PC-3 (cell line): ENCODE measurements around the gene FGFR2. TPM values are rescaled to one million over a fixed set of nuclear protein-coding genes. Genes with fewer than 3 reads are reported as not detected.

Experiments
- ATAC-seq: fragments of 200-7000 bp; cut with Tn5 transposase; 2 replicates; pipeline ENCODE4 v1.9.1; 2020; ENCODE audit warnings: mild to moderate bottlenecking, moderate library complexity
- BruUV-seq: library from RNA; stranded (reverse); fragments of 400-500 nt; replicated peaks from 2 replicates; lab custom pipeline; 2021; lab: Mats Ljungman, UMichigan
- CTCF ChIA-PET: fragments of 300-600 bp; sonication (Branson Sonifier 250); formaldehyde crosslinking; loops from one replicate; lab custom pipeline; 2022; ENCODE audit warnings: antibody characterized with exemption; lab: Charles Lee
- POLR2A ChIA-PET: fragments of 300-600 bp; sonication (Branson Sonifier 250); formaldehyde crosslinking; loops from one replicate; lab custom pipeline; 2022; ENCODE audit warnings: antibody characterized with exemption; ENCODE audit not compliant: unreplicated experiment; lab: Charles Lee
- DNase-seq: peaks from one replicate; pipeline ENCODE4 v3.0.0-alpha.2; 2015
- H2AFZ ChIP-seq: fragments of 300-600 bp; sonication (generic); 2 replicates; pipeline ENCODE4 v1.6.0; 2016; ENCODE audit warnings: antibody characterized with exemption, low read length
- H3F3A ChIP-seq: fragments of 300-600 bp; sonication (generic); one replicate; pipeline ENCODE4 v1.6.0; 2017; ENCODE audit warnings: antibody characterized with exemption, low read length, control low read depth, mild to moderate bottlenecking; ENCODE audit not compliant: unreplicated experiment
- H3K27ac ChIP-seq: fragments of 300-600 bp; sonication (generic); 2 replicates; pipeline ENCODE4 v1.5.1; 2016; ENCODE audit warnings: mild to moderate bottlenecking, low read length
- H3K27me3 ChIP-seq: fragments of 300-600 bp; sonication (generic); 2 replicates; pipeline ENCODE4 v1.6.1; 2016; ENCODE audit warnings: low read length, mixed read lengths
- H3K36me3 ChIP-seq: fragments of 300-600 bp; sonication (generic); 2 replicates; pipeline ENCODE4 v1.6.1; 2016; ENCODE audit warnings: low read depth, mixed run types, low read length, mixed read lengths
- H3K4me1 ChIP-seq: fragments of 300-600 bp; sonication (generic); 2 replicates; pipeline ENCODE4 v1.5.1; 2016; ENCODE audit warnings: low read length; ENCODE audit not compliant: insufficient read depth
- H3K4me2 ChIP-seq: fragments of 300-600 bp; sonication (generic); 2 replicates; pipeline ENCODE4 v1.6.0; 2016; ENCODE audit warnings: low read length
- H3K4me3 ChIP-seq: fragments of 300-600 bp; sonication (generic); 2 replicates; pipeline ENCODE4 v1.5.1; 2016; ENCODE audit warnings: mild to moderate bottlenecking, low read length, mixed read lengths
- H3K79me2 ChIP-seq: fragments of 300-600 bp; sonication (generic); 2 replicates; pipeline ENCODE4 v1.6.1; 2017; ENCODE audit warnings: low read length, mixed read lengths
- H3K9ac ChIP-seq: fragments of 300-600 bp; sonication (generic); 2 replicates; pipeline ENCODE4 v1.6.0; 2016; ENCODE audit warnings: mild to moderate bottlenecking, low read length
- H3K9me2 ChIP-seq: fragments of 300-600 bp; sonication (generic); replicated peaks from 2 replicates; pipeline ENCODE4 v1.6.1; 2016; ENCODE audit warnings: mixed run types, low read length, mixed read lengths
- H3K9me3 ChIP-seq: fragments of 300-600 bp; sonication (generic); 2 replicates; pipeline ENCODE4 v1.6.1; 2016; ENCODE audit warnings: low read length, mixed read lengths
- H4K20me1 ChIP-seq: fragments of 300-600 bp; sonication (generic); 2 replicates; pipeline ENCODE4 v1.6.1; 2016; ENCODE audit warnings: low read length, mixed read lengths
- CTCF ChIP-seq: fragments of 300-600 bp; sonication (generic); conservative IDR thresholded peaks from 2 replicates; pipeline ENCODE4 v1.5.1; 2017; ENCODE audit warnings: antibody characterized with exemption, low read depth, mild to moderate bottlenecking, low read length
- EZH2 ChIP-seq: fragments of 300-600 bp; sonication (generic); IDR thresholded peaks from one replicate; pipeline ENCODE4 v1.6.1; 2017; ENCODE audit warnings: antibody characterized with exemption, mild to moderate bottlenecking, low read length; ENCODE audit not compliant: unreplicated experiment
- EZH2phosphoT487 ChIP-seq: fragments of 300-600 bp; sonication (generic); IDR thresholded peaks from 2 replicates; pipeline ENCODE4 v1.6.1; 2018; ENCODE audit warnings: mild to moderate bottlenecking, antibody characterized with exemption, low read length, borderline replicate concordance
- intact Hi-C: fragments of 100-400 bp; cut with micrococcal nuclease; formaldehyde crosslinking; loops from 2 replicates; pipeline ENCODE4 v1.9.0; 2023
- total RNA-seq: library from RNA; depleted of rRNA; stranded (reverse); fragments of >200 nt; gene quantifications from 2 replicates; pipeline ENCODE4 v1.2.3, GENCODE V29; 2014

Gene FGFR2
- total RNA-seq, 1 experiment from 2014 or later: 0.36 TPM

GRCh38 chr10:121462955-121463354, 135.3 kb downstream of the FGFR2 start:
- no peak overlapping the region for H3K4me2 ChIP-seq
- H3K4me3 ChIP-seq: no peak overlapping the region
- CTCF ChIA-PET: no interaction called here
- H4K20me1 ChIP-seq: no peaks in the 10 kb centered on the region
- TF ChIP-seq EZH2phosphoT487 (no peak), CTCF (no peak), EZH2 (no peak)
- DNase-seq (no peak), ATAC-seq (no peak)
- no TSS peak for BruUV-seq
- H3K9ac ChIP-seq: no peak overlapping the region
- no peak overlapping the region for H2AFZ ChIP-seq
- H3K4me1 ChIP-seq: no peaks in the 10 kb centered on the region
- H3K27ac ChIP-seq: no peak overlapping the region
- intact Hi-C loops: no loop called here
- H3K36me3 ChIP-seq: no peaks in the 10 kb centered on the region
- no peaks in the 10 kb centered on the region for H3F3A ChIP-seq
- no peaks in the 10 kb centered on the region for H3K79me2 ChIP-seq
- POLR2A ChIA-PET: no interaction called here
- no peaks in the 10 kb centered on the region for H3K9me2 ChIP-seq
- H3K27me3 ChIP-seq: peaks cover 49% of the 10 kb centered on the region
- no peaks in the 10 kb centered on the region for H3K9me3 ChIP-seq

GRCh38 chr10:121462281-121462680, 136.0 kb downstream of the FGFR2 start:
- peaks cover 44% of the 10 kb centered on the region for H3K27me3 ChIP-seq
- no peaks in the 10 kb centered on the region for H3K4me1 ChIP-seq
- no peaks in the 10 kb centered on the region for H3K9me2 ChIP-seq
- H3K9me3 ChIP-seq: no peaks in the 10 kb centered on the region
- ChIA-PET POLR2A (no interaction called here), CTCF (no interaction called here)
- H3F3A ChIP-seq: no peaks in the 10 kb centered on the region
- no peak overlapping the region for H3K9ac ChIP-seq
- DNase-seq (no peak), ATAC-seq (no peak)
- H3K79me2 ChIP-seq: no peaks in the 10 kb centered on the region
- H3K4me2 ChIP-seq: no peak overlapping the region
- H2AFZ ChIP-seq: no peak overlapping the region
- H3K36me3 ChIP-seq: no peaks in the 10 kb centered on the region
- H3K27ac ChIP-seq: no peak overlapping the region
- BruUV-seq: no TSS peak
- no peaks in the 10 kb centered on the region for H4K20me1 ChIP-seq
- TF ChIP-seq CTCF (no peak), EZH2 (no peak), EZH2phosphoT487 (no peak)
- H3K4me3 ChIP-seq: no peak overlapping the region
- intact Hi-C loops: no loop called here

GRCh38 chr10:121461307-121461706, 136.9 kb downstream of the FGFR2 start:
- H3F3A ChIP-seq: no peaks in the 10 kb centered on the region
- no peak overlapping the region for H3K27ac ChIP-seq
- ChIA-PET POLR2A (no interaction called here), CTCF (no interaction called here)
- H3K79me2 ChIP-seq: no peaks in the 10 kb centered on the region
- H3K4me1 ChIP-seq: no peaks in the 10 kb centered on the region
- no peak overlapping the region for H3K4me3 ChIP-seq
- no peaks in the 10 kb centered on the region for H3K9me2 ChIP-seq
- no peak for TF ChIP-seq EZH2
- no peak for TF ChIP-seq EZH2phosphoT487
- no peak for TF ChIP-seq CTCF
- no TSS peak for BruUV-seq
- no peak overlapping the region for H3K4me2 ChIP-seq
- H3K9ac ChIP-seq: no peak overlapping the region
- H3K27me3 ChIP-seq: peaks cover 48% of the 10 kb centered on the region
- no peaks in the 10 kb centered on the region for H3K9me3 ChIP-seq
- H4K20me1 ChIP-seq: no peaks in the 10 kb centered on the region
- no peaks in the 10 kb centered on the region for H3K36me3 ChIP-seq
- intact Hi-C loops: no loop called here
- H2AFZ ChIP-seq: no peak overlapping the region
- DNase-seq (no peak), ATAC-seq (no peak)
